Right lobe of liver (tissue), 6 donors: ENCODE data around the gene CHP2. TPM values are rescaled to one million over a fixed set of nuclear protein-coding genes. Genes with fewer than 3 reads are reported as not detected.

Experiments
- ATAC-seq, 4 donors: fragments of 200-7000 bp; cut with Tn5 transposase; one replicate each; pipeline ENCODE4 v1.9.1; 2020; ENCODE audit warnings: mild to moderate bottlenecking in 4 of 4, moderate library complexity in 4 of 4
- DNase-seq, 3 donors: peaks; one replicate each; pipeline ENCODE4 v3.0.0-alpha.2; 2020
- H3K27ac ChIP-seq, 3 donors: fragments of 200-600 bp; one replicate each; pipeline ENCODE4 v1.8.0; 2022
- H3K27me3 ChIP-seq, 2 donors: fragments of 200-600 bp; one replicate each; pipeline ENCODE4 v1.8.0; 2022
- H3K36me3 ChIP-seq, 4 donors: fragments of 200-600 bp; sonication (generic) in 1 of 4; one replicate each; pipeline versions ENCODE4 v1.5.1 to v1.8.0; 2017 to 2022; ENCODE audit warnings: control low read depth in 1 of 4
- H3K4me1 ChIP-seq, 4 donors: fragments of 200-600 bp; sonication (generic) in 1 of 4; one replicate each; pipeline versions ENCODE4 v1.5.1 to v1.8.0; 2017 to 2022; ENCODE audit warnings: control low read depth in 1 of 4
- H3K4me3 ChIP-seq, 3 donors: fragments of 200-600 bp; one replicate each; pipeline ENCODE4 v1.8.0; 2022
- H3K9me3 ChIP-seq, 4 donors: fragments of 200-600 bp; sonication (generic) in 1 of 4; one replicate each; pipeline versions ENCODE4 v1.5.1 to v1.8.0; 2017 to 2022; ENCODE audit warnings: control low read depth in 1 of 4
- POLR2A ChIP-seq: fragments of 450-650 bp; IDR thresholded peaks from one replicate; pipeline ENCODE4 v1.6.1; 2017; ENCODE audit warnings: antibody characterized with exemption, mild to moderate bottlenecking
- WGBS: methylation state at CpG from one replicate; pipeline ENCODE4 v1.1.6; 2018; ENCODE audit warnings: low coverage, low lambda C conversion rate; ENCODE audit not compliant: insufficient coverage; ENCODE audit errors: missing lambda C conversion rate; 5-methylcytosine and 5-hydroxymethylcytosine counted together
- intact Hi-C, 2 donors: fragments of 100-400 bp; cut with DNase I; formaldehyde crosslinking; loops; one replicate each; pipeline versions ENCODE4 v1.11.2 to v1.14.1; 2022
- total RNA-seq, 6 experiments: library from RNA; depleted of rRNA in 2 of 6; stranded (reverse); fragments of >200 nt in 2 of 6; fragmentation: NEBNext Ultra II Directional in 3 of 6; extraction: Animal tissue kit (Norgen Biotek cat#: 25700) in 3 of 6; gene quantifications; one replicate each; pipeline versions ENCODE4 v1.1.0 to v1.2.4, GENCODE V29; 2016 to 2023
- TF ChIP-seq, protein P1 (sequence below), 4 donors: fragments of 200-600 bp in 3 of 4; fragments of 450-650 bp in 1 of 4; IDR thresholded peaks; one replicate each; pipeline versions ENCODE4 v1.5.1 to v1.8.0; 2016 to 2022; ENCODE audit warnings: antibody characterized with exemption in 4 of 4, mild to moderate bottlenecking in 2 of 4
- donor health status: DM: no; HTN: yes; CAD: no.
- donor health status: DM: no; HTN: no; CAD: no.
- donor health status: DM: no; HTN: no; CAD: no.
- donor health status: DM: no; HTN: yes; CAD: no.
- donor health status: DM: no; HTN: yes; CAD: no.

CHP2 gene
- total RNA-seq, 6 experiments from 2014 or later = not detected

DNA sequence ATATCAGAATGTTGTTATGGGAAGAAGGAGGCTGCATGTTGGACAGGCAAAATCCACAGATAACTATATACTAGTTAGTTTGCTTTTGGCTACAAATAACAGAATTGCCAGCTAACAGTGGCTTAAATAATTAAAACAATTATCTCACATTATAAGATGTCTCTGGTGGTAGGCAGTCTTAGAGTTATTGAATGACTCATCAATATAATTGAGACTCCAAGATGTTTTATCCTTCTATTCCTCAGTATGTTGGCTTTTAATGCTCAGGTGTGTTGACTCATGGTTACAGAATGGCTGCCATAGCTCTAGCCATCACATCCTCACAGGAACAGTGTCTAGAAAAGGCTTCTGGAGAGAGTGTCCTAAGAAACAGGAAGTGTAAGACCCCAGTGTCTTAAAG is 11.1 kb downstream of the CHP2 start:
- TF ChIP-seq POLR2A = no peak
- TF ChIP-seq, protein P1, sequence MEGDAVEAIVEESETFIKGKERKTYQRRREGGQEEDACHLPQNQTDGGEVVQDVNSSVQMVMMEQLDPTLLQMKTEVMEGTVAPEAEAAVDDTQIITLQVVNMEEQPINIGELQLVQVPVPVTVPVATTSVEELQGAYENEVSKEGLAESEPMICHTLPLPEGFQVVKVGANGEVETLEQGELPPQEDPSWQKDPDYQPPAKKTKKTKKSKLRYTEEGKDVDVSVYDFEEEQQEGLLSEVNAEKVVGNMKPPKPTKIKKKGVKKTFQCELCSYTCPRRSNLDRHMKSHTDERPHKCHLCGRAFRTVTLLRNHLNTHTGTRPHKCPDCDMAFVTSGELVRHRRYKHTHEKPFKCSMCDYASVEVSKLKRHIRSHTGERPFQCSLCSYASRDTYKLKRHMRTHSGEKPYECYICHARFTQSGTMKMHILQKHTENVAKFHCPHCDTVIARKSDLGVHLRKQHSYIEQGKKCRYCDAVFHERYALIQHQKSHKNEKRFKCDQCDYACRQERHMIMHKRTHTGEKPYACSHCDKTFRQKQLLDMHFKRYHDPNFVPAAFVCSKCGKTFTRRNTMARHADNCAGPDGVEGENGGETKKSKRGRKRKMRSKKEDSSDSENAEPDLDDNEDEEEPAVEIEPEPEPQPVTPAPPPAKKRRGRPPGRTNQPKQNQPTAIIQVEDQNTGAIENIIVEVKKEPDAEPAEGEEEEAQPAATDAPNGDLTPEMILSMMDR (IDR thresholded peaks at IDR 0.05) = no peak
- no peaks in the 10 kb centered on the region for H3K36me3 ChIP-seq
- no peaks in the 10 kb centered on the region for H3K9me3 ChIP-seq
- intact Hi-C loops = no loop called here
- no peak overlapping the region for H3K27ac ChIP-seq
- no peaks in the 10 kb centered on the region for H3K27me3 ChIP-seq
- ATAC-seq (no peak), DNase-seq (no peak)
- no peak overlapping the region for H3K4me3 ChIP-seq
- H3K4me1 ChIP-seq = no peaks in the 10 kb centered on the region

- intact Hi-C loops = no loop called here
- DNase-seq (no peak), ATAC-seq (no peak)
- Histone ChIP-seq H3K27ac (no peak overlapping the region), H3K27me3 (no peaks in the 10 kb centered on the region), H3K4me1 (no peaks in the 10 kb centered on the region), H3K9me3 (no peaks in the 10 kb centered on the region), H3K36me3 (no peaks in the 10 kb centered on the region), H3K4me3 (no peak overlapping the region)
- no peak for TF ChIP-seq POLR2A
- TF ChIP-seq, protein P1 (IDR thresholded peaks at IDR 0.05) = no peak
- WGBS = 67% methylated on average over 1 of the region's 2 CpGs
Observed at GRCh38 chr16:23768581-23768980, 13.8 kb downstream of the CHP2 start.

- no peaks in the 10 kb centered on the region for H3K36me3 ChIP-seq
- H3K9me3 ChIP-seq = no peaks in the 10 kb centered on the region
- TF ChIP-seq POLR2A = no peak
- TF ChIP-seq, protein P1 (IDR thresholded peaks at IDR 0.05) = no peak
- no peaks in the 10 kb centered on the region for H3K4me1 ChIP-seq
- intact Hi-C loops = no loop called here
- ATAC-seq (no peak), DNase-seq (no peak)
- no peak overlapping the region for H3K27ac ChIP-seq
- H3K27me3 ChIP-seq = no peaks in the 10 kb centered on the region
- WGBS = 72% methylated on average over 8 of the region's 8 CpGs
- no peak overlapping the region for H3K4me3 ChIP-seq
Observed at GRCh38 chr16:23771027-23771426, 16.2 kb downstream of the CHP2 start.

DNA sequence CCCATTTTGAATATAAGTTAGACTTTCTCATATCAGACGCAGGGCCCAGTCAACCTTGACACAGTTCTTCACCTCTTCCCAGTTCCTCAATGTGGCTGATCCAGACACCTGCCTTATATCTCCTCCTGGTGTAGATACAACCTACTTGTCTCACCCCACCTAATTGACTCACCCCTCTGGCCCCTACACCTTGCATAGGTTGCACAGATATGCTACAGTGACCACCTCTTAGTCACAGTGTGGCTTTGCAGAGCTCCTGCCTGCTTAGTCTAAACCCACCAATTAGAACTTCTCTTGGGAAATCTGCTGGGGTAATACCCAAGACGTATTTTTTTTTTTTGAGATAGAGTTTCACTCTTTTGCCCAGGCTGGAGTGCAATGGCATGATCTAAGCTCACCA is 16.8 kb downstream of the CHP2 start:
- DNase-seq = no peak

More for the DNA sequence above, 16.8 kb downstream of the CHP2 start:
- TF ChIP-seq, protein P1 (IDR thresholded peaks at IDR 0.05) = no peak
- TF ChIP-seq POLR2A = no peak
- intact Hi-C loops = no loop called here
- no peaks in the 10 kb centered on the region for H3K27me3 ChIP-seq
- H3K36me3 ChIP-seq = no peaks in the 10 kb centered on the region
- H3K4me1 ChIP-seq = no peaks in the 10 kb centered on the region
- no peak overlapping the region for H3K4me3 ChIP-seq
- 14% methylated on average over 2 of the region's 2 CpGs for WGBS
- H3K9me3 ChIP-seq = no peaks in the 10 kb centered on the region
- ATAC-seq = no peak
- H3K27ac ChIP-seq = no peak overlapping the region
